HCT116 (cell line): ENCODE data around the gene MAPRE2. TPM values are rescaled to one million over a fixed set of nuclear protein-coding genes. Genes with fewer than 3 reads are reported as not detected.

Experiments
- ATAC-seq: fragments of 200-7000 bp; cut with Tn5 transposase; 2 replicates; pipeline ENCODE4 v1.9.1; 2020; ENCODE audit warnings: mild to moderate bottlenecking, moderate library complexity
- BruUV-seq: library from RNA; stranded (reverse); fragments of 400-500 nt; replicated peaks from 2 replicates; lab custom pipeline; 2021; lab: Mats Ljungman, UMichigan
- CTCF ChIA-PET: fragments of 300-600 bp; sonication (Branson Sonifier 250); formaldehyde crosslinking; loops from one replicate; lab custom pipeline; 2021; ENCODE audit warnings: antibody characterized with exemption; lab: Charles Lee
- POLR2A ChIA-PET: fragments of 300-600, 350-600 bp; sonication (Branson Sonifier 250); formaldehyde crosslinking; loops from one replicate; lab custom pipeline; 2021; ENCODE audit warnings: antibody characterized with exemption; lab: Charles Lee
- RAD21 ChIA-PET, 2 experiments: fragments of 300-600 bp; sonication (Branson Sonifier 250); formaldehyde crosslinking; loops; one replicate each; lab custom pipeline; 2023; ENCODE audit warnings: low total read pairs in 2 of 2; ENCODE audit not compliant: uncharacterized antibody in 2 of 2, unreplicated experiment in 2 of 2, low non-redundant PET in 1 of 2; lab: Charles Lee
- DNase-seq: peaks from one replicate; pipeline ENCODE4 v3.0.0-alpha.2; 2010; ENCODE audit warnings: low read depth, low spot score
- H2AFZ ChIP-seq: fragments of 200-600 bp; shearing (Covaris generic), sonication (generic); 2 replicates; pipeline ENCODE4 v1.6.1; 2017; ENCODE audit warnings: low read depth, mixed run types, mixed read lengths, antibody characterized with exemption, low read length; ENCODE audit not compliant: poor library complexity, severe bottlenecking
- H3K27ac ChIP-seq: 2 replicates; pipeline ENCODE4 v1.5.1; 2012; ENCODE audit warnings: low read depth, low read length
- H3K27me3 ChIP-seq: fragments of 200-600 bp; sonication (generic); 2 replicates; pipeline ENCODE4 v1.6.1; 2016; ENCODE audit warnings: mixed run types, low read length, mixed read lengths; ENCODE audit not compliant: insufficient read depth
- H3K36me3 ChIP-seq, 2 experiments: fragments of 200-500 bp in 1 of 2; fragments of 200-600 bp in 1 of 2; sonication (Bioruptor generic) in 1 of 2; sonication (generic) in 1 of 2; 2 replicates each; pipeline versions ENCODE4 v1.5.1 to v1.6.1; 2014 to 2016; ENCODE audit warnings: low read length in 2 of 2, inconsistent platforms in 1 of 2, mixed read lengths in 1 of 2, mixed run types in 1 of 2; ENCODE audit not compliant: insufficient read depth in 2 of 2, control insufficient read depth in 1 of 2
- H3K4me1 ChIP-seq, 2 experiments: fragments of 200-600 bp in 1 of 2; sonication (generic) in 1 of 2; 2 replicates each; pipeline versions ENCODE4 v1.5.1 to v1.6.1; 2012 to 2017; ENCODE audit warnings: low read length in 2 of 2, inconsistent platforms in 1 of 2, mild to moderate bottlenecking in 1 of 2, mixed read lengths in 1 of 2, mixed run types in 1 of 2, moderate library complexity in 1 of 2; ENCODE audit not compliant: insufficient read depth in 2 of 2, control insufficient read depth in 1 of 2
- H3K4me2 ChIP-seq: fragments of 200-600 bp; sonication (generic); 2 replicates; pipeline ENCODE4 v1.6.1; 2017; ENCODE audit warnings: mixed run types, low read length, mixed read lengths
- H3K4me3 ChIP-seq, 2 experiments: fragments of 200-600 bp in 1 of 2; sonication (generic) in 1 of 2; replicated peaks in 1 of 2; 2 replicates each; pipeline ENCODE4 v1.5.1; 2011 to 2016; ENCODE audit warnings: low read length in 2 of 2, control low read depth in 1 of 2, low read depth in 1 of 2, mild to moderate bottlenecking in 1 of 2, mixed read lengths in 1 of 2, mixed run types in 1 of 2
- H3K79me2 ChIP-seq: fragments of 200-600 bp; sonication (generic); 2 replicates; pipeline ENCODE4 v1.6.1; 2017; ENCODE audit warnings: mild to moderate bottlenecking, mixed run types, low read length, moderate library complexity, mixed read lengths; ENCODE audit not compliant: insufficient read depth
- H3K9ac ChIP-seq: fragments of 200-600 bp; sonication (generic); 2 replicates; pipeline ENCODE4 v1.6.1; 2016; ENCODE audit warnings: low read length, mixed read lengths
- H3K9me2 ChIP-seq: fragments of 200-600 bp; sonication (generic), shearing (Covaris generic); 2 replicates; pipeline ENCODE4 v1.6.1; 2017; ENCODE audit warnings: mixed run types, mild to moderate bottlenecking, moderate library complexity; ENCODE audit not compliant: insufficient read depth
- H3K9me3 ChIP-seq, 2 experiments: fragments of 200-500 bp in 1 of 2; fragments of 200-600 bp in 1 of 2; sonication (Bioruptor generic) in 1 of 2; sonication (generic) in 1 of 2; 2 replicates each; pipeline ENCODE4 v1.6.1; 2014 to 2017; ENCODE audit warnings: low read length in 2 of 2, mixed read lengths in 2 of 2, inconsistent platforms in 1 of 2, low read depth in 1 of 2, mild to moderate bottlenecking in 1 of 2, mixed run types in 1 of 2, moderate library complexity in 1 of 2; ENCODE audit not compliant: control insufficient read depth in 1 of 2, insufficient read depth in 1 of 2
- H4K20me1 ChIP-seq: fragments of 200-600 bp; sonication (generic), shearing (Covaris generic); 2 replicates; pipeline ENCODE4 v1.6.1; 2017; ENCODE audit warnings: mixed run types, mild to moderate bottlenecking, moderate library complexity; ENCODE audit not compliant: insufficient read depth
- CEBPB ChIP-seq: IDR thresholded peaks from 2 replicates; pipeline ENCODE4 v1.6.1; 2012; ENCODE audit warnings: low read depth
- EGR1 ChIP-seq: IDR thresholded peaks from 2 replicates; pipeline ENCODE4 v1.6.1; 2012; ENCODE audit warnings: low read depth
- ELF1 ChIP-seq: IDR thresholded peaks from 2 replicates; pipeline ENCODE4 v1.6.1; 2012; ENCODE audit warnings: low read depth, borderline replicate concordance
- EZH2 ChIP-seq: fragments of 200-600 bp; sonication (generic); IDR thresholded peaks from 2 replicates; pipeline ENCODE4 v1.6.1; 2017; ENCODE audit warnings: antibody characterized with exemption, mixed run types
- JUND ChIP-seq: IDR thresholded peaks from 2 replicates; pipeline ENCODE4 v1.6.1; 2012
- RAD21 ChIP-seq: IDR thresholded peaks from 2 replicates; pipeline ENCODE4 v1.6.1; 2012; ENCODE audit warnings: low read depth, mild to moderate bottlenecking
- SP1 ChIP-seq: IDR thresholded peaks from 2 replicates; pipeline ENCODE4 v1.6.1; 2012; ENCODE audit warnings: low read depth
- SRF ChIP-seq: IDR thresholded peaks from 2 replicates; pipeline ENCODE4 v1.6.1; 2012; ENCODE audit warnings: low read depth
- YY1 ChIP-seq: IDR thresholded peaks from 2 replicates; pipeline ENCODE4 v1.6.1; 2011; ENCODE audit warnings: low read length, low read depth, moderate library complexity, mild to moderate bottlenecking; ENCODE audit not compliant: insufficient replicate concordance; ENCODE audit errors: extremely low read depth
- ZFX ChIP-seq: fragments of 450-650 bp; IDR thresholded peaks from 2 replicates; pipeline ENCODE4 v1.6.1; 2017
- intact Hi-C: fragments of 100-400 bp; cut with micrococcal nuclease; formaldehyde crosslinking; loops from 2 replicates; pipeline ENCODE4 v1.10.0; 2022
- total RNA-seq: library from RNA; stranded (reverse); gene quantifications from one replicate; pipeline ENCODE4 v1.2.1, GENCODE V29; 2021; ENCODE audit not compliant: unreplicated experiment

MAPRE2 gene
- total RNA-seq, 1 experiment from 2014 or later: 17.2 TPM

DNA sequence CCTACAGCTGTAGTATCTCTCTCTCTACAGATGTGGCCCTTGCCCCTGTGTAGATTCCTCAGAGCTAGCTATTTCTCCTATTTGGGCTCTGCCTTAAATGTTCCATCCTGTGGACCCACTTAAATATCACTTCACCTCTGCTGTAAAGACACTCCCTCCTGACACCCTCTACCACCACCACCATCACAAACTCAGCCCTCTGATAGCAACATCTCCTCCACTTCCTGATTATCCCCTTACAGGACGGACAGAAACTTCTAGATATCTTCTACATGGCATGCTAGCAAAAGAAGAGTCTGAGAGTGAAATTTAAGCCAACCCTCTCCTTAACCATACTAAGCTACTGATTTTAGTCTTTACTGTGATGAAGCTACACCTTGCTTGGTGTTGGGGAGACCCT lies 3.2 kb upstream of the MAPRE2 start (continued):
- no peak for TF ChIP-seq EGR1
- TF ChIP-seq ZFX: no peak
- no peak for TF ChIP-seq YY1
- no peak for TF ChIP-seq JUND
- TF ChIP-seq, all 23 proteins: peak for 0

DNA sequence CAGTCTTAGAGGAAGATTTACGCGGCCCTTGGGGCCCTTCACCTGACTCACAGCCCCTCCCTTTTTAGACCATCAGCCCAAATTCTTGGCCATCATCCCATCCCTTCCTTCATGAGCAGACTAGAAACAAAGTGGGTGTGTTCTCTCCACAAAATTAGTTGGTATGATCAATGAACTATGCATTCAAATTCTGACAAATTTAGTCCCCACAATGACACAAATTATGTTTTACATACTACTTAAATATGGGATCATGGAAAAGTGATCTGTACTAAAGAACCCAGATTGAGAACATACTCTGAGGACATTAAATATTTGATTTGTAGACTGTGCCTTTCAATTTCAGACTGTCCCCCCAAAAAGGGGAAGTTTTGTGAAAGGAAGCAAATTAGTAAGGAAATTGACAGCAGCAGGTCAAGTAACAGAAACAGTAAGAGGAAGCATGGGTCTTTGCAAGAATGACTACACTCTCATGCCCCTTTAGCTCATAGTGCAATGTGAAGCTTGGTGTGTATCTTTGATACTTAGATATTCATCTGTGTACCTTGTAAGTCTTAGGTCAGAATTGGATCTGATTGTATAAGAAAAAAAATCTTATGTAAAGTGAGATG lies 2.2 kb upstream of the MAPRE2 start:
- Histone ChIP-seq H3K9ac (no peak overlapping the region), H3K36me3 (no peaks in the 10 kb centered on the region), H3K79me2 (peaks cover 6% of the 10 kb centered on the region; the same call in 1 of the 2 replicates), H3K9me2 (no peaks in the 10 kb centered on the region), H3K4me3 (no peak overlapping the region), H3K9me3 (no peaks in the 10 kb centered on the region), H2AFZ (no peak overlapping the region), H3K27ac (no peak overlapping the region), H3K27me3 (no peaks in the 10 kb centered on the region), H3K4me1 (peaks cover 14 to 25% of the 10 kb centered on the region in 2 experiments), H3K4me2 (no peak overlapping the region), H4K20me1 (no peaks in the 10 kb centered on the region)
- RAD21 ChIA-PET: no interaction called here
- ATAC-seq (no peak), DNase-seq (no peak)
- intact Hi-C loops: no loop called here
- CTCF ChIA-PET: no interaction called here
- no peak for TF ChIP-seq SP1
- no peak for TF ChIP-seq EGR1
- no peak for TF ChIP-seq RAD21
- TF ChIP-seq SRF: no peak
- no peak for TF ChIP-seq EZH2
- TF ChIP-seq CEBPB: no peak
- no peak for TF ChIP-seq ELF1
- POLR2A ChIA-PET: no interaction called here
- BruUV-seq: no TSS peak
